ENCODE results near the gene WBP1L.

Gene WBP1L

DNA sequence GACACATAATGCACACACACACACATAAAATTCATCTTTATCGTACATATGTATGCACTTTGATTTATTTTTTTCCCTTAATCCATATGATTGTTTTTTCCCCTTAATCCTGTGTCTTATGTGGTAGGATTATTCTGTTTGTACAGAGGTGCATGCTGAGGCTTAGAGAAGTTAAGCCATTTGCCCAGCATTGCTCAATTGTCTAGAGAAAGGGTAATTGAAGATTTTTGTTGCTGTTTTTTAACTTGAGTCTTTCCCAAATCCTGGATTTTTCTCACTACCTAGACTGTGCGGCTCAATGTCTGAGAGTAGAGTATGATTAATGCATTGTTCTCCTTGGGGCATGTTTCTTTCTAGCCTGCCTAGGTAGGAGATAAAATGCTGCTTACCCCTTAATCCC lies 35.0 kb downstream of the WBP1L start:
- in situ Hi-C loops (cut with HindIII; ENCODE audit: low sequenced_read_pairs), result no loop called here
- TF ChIP-seq, protein P1, sequence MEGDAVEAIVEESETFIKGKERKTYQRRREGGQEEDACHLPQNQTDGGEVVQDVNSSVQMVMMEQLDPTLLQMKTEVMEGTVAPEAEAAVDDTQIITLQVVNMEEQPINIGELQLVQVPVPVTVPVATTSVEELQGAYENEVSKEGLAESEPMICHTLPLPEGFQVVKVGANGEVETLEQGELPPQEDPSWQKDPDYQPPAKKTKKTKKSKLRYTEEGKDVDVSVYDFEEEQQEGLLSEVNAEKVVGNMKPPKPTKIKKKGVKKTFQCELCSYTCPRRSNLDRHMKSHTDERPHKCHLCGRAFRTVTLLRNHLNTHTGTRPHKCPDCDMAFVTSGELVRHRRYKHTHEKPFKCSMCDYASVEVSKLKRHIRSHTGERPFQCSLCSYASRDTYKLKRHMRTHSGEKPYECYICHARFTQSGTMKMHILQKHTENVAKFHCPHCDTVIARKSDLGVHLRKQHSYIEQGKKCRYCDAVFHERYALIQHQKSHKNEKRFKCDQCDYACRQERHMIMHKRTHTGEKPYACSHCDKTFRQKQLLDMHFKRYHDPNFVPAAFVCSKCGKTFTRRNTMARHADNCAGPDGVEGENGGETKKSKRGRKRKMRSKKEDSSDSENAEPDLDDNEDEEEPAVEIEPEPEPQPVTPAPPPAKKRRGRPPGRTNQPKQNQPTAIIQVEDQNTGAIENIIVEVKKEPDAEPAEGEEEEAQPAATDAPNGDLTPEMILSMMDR (IDR thresholded peaks at IDR 0.05; ENCODE audit: low read depth, low read length), result no peak
- H3K4me3 ChIP-seq (ENCODE audit: low read depth, low read length), result no peak overlapping the region
- no peak for DNase-seq (ENCODE audit: low read depth, low spot score)

DNA sequence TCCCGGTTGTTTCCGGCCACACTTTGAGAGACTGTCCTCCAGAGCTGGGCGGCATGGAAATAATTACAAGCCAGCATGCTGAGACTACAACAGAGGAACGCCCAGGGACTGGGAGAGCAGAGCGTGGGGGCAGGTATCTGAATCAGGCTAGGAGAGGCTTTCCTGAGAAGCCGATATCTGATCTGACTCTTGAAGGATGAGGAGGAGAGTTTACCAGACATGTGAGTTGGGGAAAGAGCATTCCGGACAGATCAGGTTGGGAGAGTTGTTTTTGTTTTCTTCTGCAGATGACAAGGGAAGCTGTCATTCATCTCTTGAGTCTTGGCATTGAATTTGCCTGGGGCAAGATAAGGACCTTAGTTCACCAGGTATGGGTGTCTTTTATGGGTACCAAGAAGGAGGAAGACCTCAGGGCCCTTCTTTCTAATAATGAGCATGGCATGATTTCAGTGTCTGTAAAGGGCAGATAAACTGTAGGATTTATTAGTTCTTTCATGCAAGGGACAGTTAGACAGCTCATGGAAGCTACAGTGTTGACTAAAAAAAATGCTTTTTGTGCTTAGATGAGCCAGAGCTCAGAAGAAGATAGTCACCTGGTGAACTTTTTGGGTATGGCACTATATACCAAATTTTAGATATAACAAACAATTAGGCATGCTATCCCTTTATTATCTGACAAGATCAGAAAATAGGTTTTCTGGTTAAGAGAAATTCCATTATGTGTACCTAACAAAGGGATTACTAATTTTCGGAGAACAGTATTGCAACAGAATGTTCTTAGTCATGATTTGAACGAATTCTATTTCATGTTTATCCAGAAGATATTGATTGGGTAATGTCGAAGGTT lies 36.2 kb downstream of the WBP1L start:
- in situ Hi-C loops (cut with HindIII; ENCODE audit: low sequenced_read_pairs), result no loop called here
- H3K4me3 ChIP-seq (ENCODE audit: low read depth, low read length), result no peak overlapping the region
- TF ChIP-seq, protein P1 (IDR thresholded peaks at IDR 0.05; ENCODE audit: low read depth, low read length), result no peak
- peak; percentile 50 for DNase-seq (ENCODE audit: low read depth, low spot score)

DNA sequence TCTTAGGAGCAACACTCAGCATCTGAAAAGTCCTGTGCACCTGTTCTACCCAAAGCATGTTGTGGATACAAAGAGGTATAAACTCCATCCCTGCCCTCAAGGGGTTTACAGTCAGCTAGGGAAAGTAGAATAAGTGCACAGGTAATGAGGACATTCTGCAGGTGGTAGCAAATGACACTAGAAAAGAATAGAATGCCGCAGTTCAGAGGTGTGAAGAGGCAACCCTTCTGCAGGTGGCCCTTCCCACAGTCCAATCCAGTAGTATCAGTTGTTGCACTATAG lies 36.7 kb downstream of the WBP1L start:
- DNase-seq (ENCODE audit: low read depth, low spot score), result no peak
- no peak overlapping the region for H3K4me3 ChIP-seq (ENCODE audit: low read depth, low read length)
- in situ Hi-C loops (cut with HindIII; ENCODE audit: low sequenced_read_pairs), result no loop called here
- TF ChIP-seq, protein P1 (IDR thresholded peaks at IDR 0.05; ENCODE audit: low read depth, low read length), result no peak

DNA sequence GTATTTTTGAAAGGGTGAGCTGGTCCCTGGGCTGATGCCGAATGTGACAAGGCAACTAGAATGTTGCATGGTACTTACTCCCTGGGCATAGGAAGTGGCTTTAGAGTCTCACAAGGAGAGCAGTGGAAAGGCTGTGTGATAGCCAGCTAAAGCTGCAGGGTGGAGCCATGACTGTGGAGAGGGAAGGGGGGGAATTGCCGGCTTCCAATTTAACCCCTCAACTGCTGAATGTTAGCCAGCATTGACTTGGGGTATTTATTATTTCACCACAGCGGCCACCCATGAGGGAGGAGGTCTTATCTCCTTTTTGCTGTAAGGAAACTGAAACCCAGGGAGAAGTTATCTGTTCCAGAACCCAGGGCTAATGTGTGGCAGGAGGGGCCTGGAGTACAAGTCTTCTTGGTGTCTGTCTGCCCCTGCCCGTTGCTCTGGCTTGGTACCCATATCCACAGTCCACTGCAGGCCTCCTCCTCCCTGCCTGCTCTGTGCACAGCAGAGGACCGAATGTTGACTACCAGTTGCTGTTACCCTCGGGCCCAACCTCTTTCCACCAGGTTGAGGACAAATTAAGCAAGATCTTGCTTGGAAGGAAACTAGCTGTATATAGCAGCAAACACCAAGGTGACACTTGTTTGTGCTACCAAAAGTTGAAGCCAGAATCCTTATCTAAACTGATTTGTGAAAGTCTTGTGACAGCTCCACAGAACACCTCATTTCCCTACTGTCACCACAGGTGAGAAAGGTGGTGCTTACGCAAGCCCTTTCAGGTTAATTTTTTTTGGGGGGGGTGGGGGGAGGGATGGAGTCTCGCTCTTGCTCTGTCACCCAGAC lies 37.6 kb downstream of the WBP1L start:
- TF ChIP-seq, protein P1 (IDR thresholded peaks at IDR 0.05; ENCODE audit: low read depth, low read length), result no peak
- peak; percentile 37 for DNase-seq (ENCODE audit: low read depth, low spot score)
- H3K4me3 ChIP-seq (ENCODE audit: low read depth, low read length), result no peak overlapping the region
- in situ Hi-C loops (cut with HindIII; ENCODE audit: low sequenced_read_pairs), result no loop called here

DNA sequence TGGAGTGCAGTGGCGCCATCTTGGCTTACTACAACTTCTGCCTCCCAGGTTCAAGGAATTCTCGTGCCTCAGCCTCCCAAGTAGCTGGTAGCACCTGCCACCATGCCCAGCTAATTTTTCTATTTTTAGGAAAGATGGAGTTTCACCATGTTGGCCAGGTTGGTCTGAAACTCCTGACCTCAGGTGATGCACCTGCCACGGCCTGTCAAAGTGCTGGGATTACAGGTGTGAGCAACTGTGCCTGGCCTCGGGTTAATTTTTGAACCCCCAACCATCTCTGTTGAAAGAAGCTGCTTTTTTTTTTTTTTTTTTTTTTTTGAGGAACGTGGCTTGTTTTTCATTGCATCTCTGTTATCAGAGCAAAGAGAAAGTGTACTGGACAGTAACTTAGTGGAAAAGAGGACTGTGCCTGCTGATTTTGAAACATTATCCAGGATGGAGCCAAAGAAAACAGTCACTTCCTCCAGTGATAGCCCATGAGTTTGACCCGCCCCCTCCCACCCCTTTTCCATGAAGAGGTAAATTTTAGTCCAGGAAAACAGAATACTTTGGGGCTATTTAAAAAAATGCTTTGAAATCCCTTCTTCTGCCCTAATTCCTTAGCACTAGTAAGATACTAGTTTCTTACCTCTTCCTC lies 38.3 kb downstream of the WBP1L start:
- no peak overlapping the region for H3K4me3 ChIP-seq (ENCODE audit: low read depth, low read length)
- DNase-seq (ENCODE audit: low read depth, low spot score), result peak; percentile 66
- in situ Hi-C loops (cut with HindIII; ENCODE audit: low sequenced_read_pairs), result no loop called here
- TF ChIP-seq, protein P1 (IDR thresholded peaks at IDR 0.05; ENCODE audit: low read depth, low read length), result no peak

DNA sequence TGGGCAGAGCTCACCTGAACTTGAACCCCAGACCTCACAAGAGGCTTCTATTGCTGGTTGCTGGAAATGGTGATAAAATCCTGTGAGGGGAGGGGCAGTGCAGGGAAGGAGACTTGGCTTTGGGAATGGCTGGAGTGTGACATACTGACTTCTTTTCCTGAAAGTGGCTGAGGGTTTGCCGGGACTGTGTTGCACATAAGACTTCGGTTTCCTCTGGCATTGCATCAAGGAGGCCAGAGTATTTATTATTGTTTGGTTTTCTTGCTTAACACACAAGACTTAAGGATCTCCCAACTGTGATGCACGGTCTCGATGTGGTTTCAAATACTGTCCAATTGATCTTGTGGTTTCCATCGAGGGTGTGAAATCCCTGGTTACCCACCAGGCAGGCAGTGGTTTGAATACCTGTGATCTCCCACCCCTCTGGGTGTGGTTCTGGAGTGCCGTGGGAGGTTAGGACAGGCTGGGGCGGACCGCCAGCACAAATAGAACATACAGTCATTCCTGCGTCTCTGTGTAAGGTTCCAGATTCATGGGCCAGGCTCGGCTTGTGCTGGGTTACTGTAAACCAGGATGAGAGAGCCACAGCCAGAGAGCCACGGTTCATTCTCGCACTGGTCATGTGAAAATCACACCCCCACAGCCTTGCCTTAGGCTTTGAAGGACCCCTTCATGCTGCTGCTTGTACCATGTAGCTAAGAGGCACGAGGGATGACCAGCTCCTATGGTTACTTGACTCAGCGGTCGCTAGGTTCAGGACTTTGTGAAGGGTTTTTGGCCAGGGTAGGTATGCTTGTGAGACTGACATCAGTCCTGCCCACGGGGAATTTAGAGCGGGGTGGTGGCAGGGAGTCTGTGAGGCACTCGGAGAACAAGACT lies 39.2 kb downstream of the WBP1L start:
- in situ Hi-C loops (cut with HindIII; ENCODE audit: low sequenced_read_pairs), result no loop called here
- no peak overlapping the region for H3K4me3 ChIP-seq (ENCODE audit: low read depth, low read length)
- peak; percentile 97 for DNase-seq (ENCODE audit: low read depth, low spot score)
- TF ChIP-seq, protein P1 (IDR thresholded peaks at IDR 0.05; ENCODE audit: low read depth, low read length), result no peak
